Lower leg skin (tissue), 4 donors: ENCODE results near the gene APP. TPM values are rescaled to one million over a fixed set of nuclear protein-coding genes. Genes with fewer than 3 reads are reported as not detected.
A peak's percentile ranks its signal among the peaks of the same experiment; 100 is the strongest.

Experiments used
- DNase-seq, 2 donors: peaks; one replicate each; pipeline ENCODE4 v3.0.0-alpha.2; 2019; ENCODE audit warnings: low spot score in 2 of 2
- H3K4me3 ChIP-seq: fragments of 200-600 bp; sonication (generic); 2 replicates; pipeline ENCODE4 v1.5.1; 2017; ENCODE audit warnings: mild to moderate bottlenecking, low read depth; ENCODE audit not compliant: poor library complexity, severe bottlenecking
- CTCF ChIP-seq, 3 donors: fragments of 450-650 bp; IDR thresholded peaks; one replicate each; pipeline ENCODE4 v1.5.1; 2016; ENCODE audit warnings: antibody characterized with exemption in 3 of 3, mild to moderate bottlenecking in 3 of 3, moderate library complexity in 2 of 3
- POLR2A ChIP-seq, 2 donors: fragments of 450-650 bp; IDR thresholded peaks; one replicate each; pipeline ENCODE4 v1.6.1; 2016 to 2017; ENCODE audit warnings: antibody characterized with exemption in 2 of 2, mild to moderate bottlenecking in 1 of 2, moderate library complexity in 1 of 2
- WGBS, 2 donors: methylation state at CpG; one replicate each; pipeline ENCODE4 v1.1.5; 2018; 5-methylcytosine and 5-hydroxymethylcytosine counted together
- intact Hi-C: fragments of 100-400 bp; cut with DNase I; formaldehyde crosslinking; loops from one replicate; pipeline ENCODE4 v1.15.0; 2023; ENCODE audit warnings: low total_unique reads
- total RNA-seq, 4 donors: library from RNA; depleted of rRNA; stranded (reverse); fragments of >200 nt; gene quantifications; one replicate each; pipeline ENCODE4 v1.1.0, GENCODE V29; 2016

The APP gene
- total RNA-seq: 100 to 1,000 TPM; 240 to 403 (median 331) TPM

DNA sequence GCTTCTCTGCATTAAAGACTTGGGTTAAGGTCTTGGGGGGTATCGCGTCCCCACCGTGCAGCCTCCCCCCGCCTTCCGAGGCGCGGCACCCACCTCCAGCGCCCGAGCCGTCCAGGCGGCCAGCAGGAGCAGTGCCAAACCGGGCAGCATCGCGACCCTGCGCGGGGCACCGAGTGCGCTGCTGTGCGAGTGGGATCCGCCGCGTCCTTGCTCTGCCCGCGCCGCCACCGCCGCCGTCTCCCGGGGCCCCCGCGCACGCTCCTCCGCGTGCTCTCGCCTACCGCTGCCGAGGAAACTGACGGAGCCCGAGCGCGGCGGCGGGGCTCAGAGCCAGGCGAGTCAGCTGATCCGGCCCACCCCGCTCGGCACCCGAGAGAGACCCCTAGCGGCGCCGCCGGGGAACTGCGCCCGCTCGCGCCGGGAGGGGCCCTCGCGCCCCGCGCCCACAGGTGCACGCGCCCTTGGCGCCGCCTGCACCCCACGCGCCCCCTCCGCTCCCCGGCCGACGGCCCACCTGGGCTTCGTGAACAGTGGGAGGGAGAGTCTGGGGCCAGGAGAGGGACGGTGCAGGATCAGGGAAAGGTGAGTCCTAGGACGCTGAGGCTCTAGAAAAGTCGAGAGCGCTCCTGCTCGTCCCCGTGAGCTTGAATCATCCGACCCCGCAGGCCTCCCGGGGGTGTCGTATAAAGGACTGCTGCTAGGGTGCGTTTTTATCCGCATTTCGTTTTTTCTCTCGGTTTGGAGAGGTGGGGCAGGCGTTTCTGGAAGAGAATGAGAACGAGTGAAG is at the start of gene APP:
TSS of gene APP (minus strand) at position 300 of the 787 bp plus-strand sequence. CDS start at position 150, 150 bp downstream.
- DNase-seq: peak; percentile 76 to 97
- H3K4me3 ChIP-seq: peak within 1 kb of the TSS; percentile 73
- 1% methylated on average over 26 to 50 of the region's 88 CpGs for WGBS, 2 donors
- no peak for TF ChIP-seq POLR2A (IDR thresholded peaks at IDR 0.05)
- TF ChIP-seq CTCF (IDR thresholded peaks at IDR 0.05): no peak
- intact Hi-C loops: loop anchor here (5.0 kb wide), 1 partner anchor 278 kb away; no protein-coding TSS in a partner anchor

- intact Hi-C loops: no loop called here
- no peak for TF ChIP-seq POLR2A (IDR thresholded peaks at IDR 0.05)
- no peak for TF ChIP-seq CTCF (IDR thresholded peaks at IDR 0.05)
- WGBS, 2 donors: 69 to 80% methylated on average over 9 of the region's 9 CpGs
- no peak for DNase-seq
- H3K4me3 ChIP-seq: no peak overlapping the region
These were observed 41.6 kb upstream of the APP start for GRCh38 chr21:26212220-26212619.

GRCh38 chr21:26210614-26211013 is 40.0 kb upstream of the APP start:
- intact Hi-C loops: no loop called here
- WGBS, 2 donors: 44 to 58% methylated on average over 3 of the region's 3 CpGs

GRCh38 chr21:26207021-26207420 is 36.5 kb upstream of the APP start:
- TF ChIP-seq CTCF (IDR thresholded peaks at IDR 0.05): no peak
- TF ChIP-seq POLR2A (IDR thresholded peaks at IDR 0.05): no peak
- DNase-seq: no peak
- H3K4me3 ChIP-seq: no peak overlapping the region
- intact Hi-C loops: no loop called here
- 79 to 84% methylated on average over 3 of the region's 3 CpGs for WGBS, 2 donors

More at GRCh38 chr21:26210614-26211013, 40.0 kb upstream of the APP start:
- DNase-seq: no peak
- no peak for TF ChIP-seq POLR2A (IDR thresholded peaks at IDR 0.05)
- no peak for TF ChIP-seq CTCF (IDR thresholded peaks at IDR 0.05)
- H3K4me3 ChIP-seq: no peak overlapping the region

- no peak for DNase-seq
- no peak overlapping the region for H3K4me3 ChIP-seq
- no peak for TF ChIP-seq CTCF (IDR thresholded peaks at IDR 0.05)
- no peak for TF ChIP-seq POLR2A (IDR thresholded peaks at IDR 0.05)
- intact Hi-C loops: no loop called here
- 37 to 48% methylated on average over 4 of the region's 4 CpGs for WGBS, 2 donors
These were observed 28.9 kb upstream of the APP start for GRCh38 chr21:26199456-26199855.
